Brain pericyte (primary cell): ENCODE results near the gene ETFB.

Experiments used
- DNase-seq: peaks from one replicate; pipeline ENCODE4 v3.0.0-alpha.2; 2012; ENCODE audit warnings: low read depth, low spot score

The ETFB gene

GRCh38 chr19:51351266-51351990 is 14.8 kb downstream of the ETFB start:
- DNase-seq: no peak

DNA sequence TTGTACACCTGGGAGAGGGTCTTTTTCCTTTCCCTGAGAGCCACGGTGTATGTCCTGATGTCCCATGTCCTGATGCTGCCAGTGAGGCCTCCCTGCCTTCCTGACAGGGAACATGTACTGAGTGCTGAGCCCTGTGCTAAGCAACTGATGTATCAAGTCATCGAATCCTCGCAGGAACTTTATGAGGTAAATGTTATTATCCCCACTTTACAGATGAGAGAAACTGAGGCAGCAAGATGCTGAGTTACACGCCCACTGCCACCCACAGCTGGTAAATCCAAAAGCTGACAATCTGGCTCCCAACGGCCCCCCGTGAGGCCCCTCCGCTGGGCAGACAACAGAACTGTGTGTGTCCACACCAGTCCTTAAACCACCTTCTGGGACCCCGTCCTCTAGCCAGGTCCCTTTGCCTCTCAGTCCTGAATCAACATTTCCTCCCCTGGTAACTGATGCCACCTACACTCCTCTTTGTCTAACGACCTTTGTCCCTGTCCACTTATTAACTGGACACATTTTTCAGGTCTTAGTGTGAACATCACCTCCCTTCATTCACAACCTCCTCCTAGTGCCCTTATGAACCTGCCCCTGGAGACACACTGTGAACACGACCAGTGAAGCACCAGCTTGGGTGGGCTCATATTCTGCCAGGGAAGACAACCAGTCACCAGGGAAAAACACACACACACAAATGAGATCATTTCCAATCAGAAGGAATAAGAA is 18.8 kb downstream of the ETFB start:
- DNase-seq: no peak

DNA sequence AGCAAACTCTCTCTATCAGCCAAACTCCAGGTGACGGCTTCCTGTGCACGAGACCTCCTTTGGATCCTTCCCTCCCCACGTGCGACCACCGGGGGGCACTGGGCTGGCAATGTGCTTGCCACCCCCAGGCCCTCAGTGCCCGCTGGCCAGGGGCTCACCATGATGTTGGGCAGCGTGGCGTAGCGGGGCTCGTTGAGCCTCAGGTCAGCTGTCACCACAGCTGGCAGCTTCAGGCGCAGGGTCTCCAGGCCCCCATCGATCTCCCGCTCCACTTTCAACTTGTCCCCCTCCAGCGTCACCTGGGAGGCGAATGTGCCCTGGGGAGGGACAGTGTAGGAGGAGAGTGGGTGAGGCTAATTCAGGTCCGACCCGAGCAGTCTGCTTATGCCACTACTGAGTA is 19.4 kb downstream of the ETFB start:
- no peak for DNase-seq

GRCh38 chr19:51345076-51345620 is 21.0 kb downstream of the ETFB start:
- no peak for DNase-seq

DNA sequence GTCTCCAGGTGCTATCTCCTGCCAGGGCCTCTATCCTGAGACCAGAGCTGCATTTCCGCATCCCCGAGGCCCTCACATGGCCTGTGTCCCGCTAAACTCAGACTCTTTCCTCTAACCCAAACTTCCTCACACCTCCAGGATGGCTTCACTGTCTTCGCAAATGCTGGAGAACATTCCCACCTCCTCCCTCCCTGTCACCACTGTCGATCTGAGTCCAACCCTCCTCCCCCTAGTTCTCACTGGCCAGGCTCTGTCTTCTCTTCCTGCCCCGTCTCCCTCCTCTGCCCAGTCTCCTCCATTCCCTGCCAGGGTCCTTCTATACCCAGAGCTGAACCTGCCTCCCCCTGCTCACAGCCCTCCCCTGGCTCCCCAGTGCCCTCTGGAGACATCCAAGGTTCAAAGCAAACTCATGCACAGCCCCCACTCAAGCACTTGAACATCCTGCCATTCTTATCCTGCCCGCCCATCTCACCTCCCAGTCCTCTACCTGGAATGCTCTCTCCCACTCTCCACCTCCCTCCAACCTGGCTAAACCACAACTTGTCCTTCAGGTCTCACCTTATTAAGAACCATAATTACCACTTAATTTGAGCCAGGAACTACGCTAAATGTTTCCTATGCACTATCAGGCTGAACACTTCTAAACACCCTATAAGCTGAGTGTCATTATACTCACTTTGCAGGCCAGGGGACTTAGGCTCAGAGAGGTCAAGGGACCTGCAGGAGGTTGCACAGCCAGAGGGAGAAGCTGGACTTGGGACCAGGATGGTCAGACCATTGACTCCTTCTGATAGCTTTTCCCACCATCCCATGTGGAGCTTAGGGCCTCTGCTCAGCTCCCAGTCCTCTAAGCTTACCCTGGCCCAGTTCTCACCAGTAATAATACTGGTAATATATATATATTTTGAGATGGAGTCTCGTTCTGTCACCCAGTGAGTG is 23.3 kb downstream of the ETFB start:
- DNase-seq: no peak

DNA sequence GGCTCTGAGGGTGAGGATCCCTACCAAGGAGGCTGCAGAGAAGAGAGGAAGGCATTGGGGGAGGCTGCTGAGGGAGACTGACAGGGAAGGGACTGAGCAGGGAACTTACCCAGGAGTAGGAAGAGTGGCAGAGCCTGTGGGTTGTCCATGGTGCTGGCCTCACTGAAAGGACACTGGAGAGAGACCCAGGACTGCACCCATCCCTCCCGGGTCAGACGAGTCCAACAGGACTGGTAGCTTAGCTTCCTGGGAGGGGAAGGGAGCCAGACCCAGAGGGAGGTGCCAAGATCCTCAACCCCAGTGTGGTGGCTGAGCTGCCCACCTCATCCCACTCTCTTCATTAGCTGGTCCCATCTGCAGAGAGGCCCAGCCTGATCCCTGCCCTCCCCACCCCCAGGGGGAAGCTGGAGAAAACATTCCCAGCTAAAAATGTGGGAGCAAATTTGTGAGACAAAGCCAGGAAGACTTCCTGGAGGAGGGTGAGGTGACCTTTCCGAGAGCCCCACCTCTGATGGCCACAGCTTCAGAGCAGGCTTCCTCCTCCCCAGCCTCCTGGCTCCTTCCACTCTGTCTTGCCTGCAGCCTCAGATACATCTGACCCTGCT is 24.1 kb downstream of the ETFB start, which contains the start of gene VSIG10L:
Gene VSIG10L (minus strand): TSS at position 164 of the 605 bp plus-strand sequence. CDS start 15 bp downstream, at position 149.
- no peak for DNase-seq

DNA sequence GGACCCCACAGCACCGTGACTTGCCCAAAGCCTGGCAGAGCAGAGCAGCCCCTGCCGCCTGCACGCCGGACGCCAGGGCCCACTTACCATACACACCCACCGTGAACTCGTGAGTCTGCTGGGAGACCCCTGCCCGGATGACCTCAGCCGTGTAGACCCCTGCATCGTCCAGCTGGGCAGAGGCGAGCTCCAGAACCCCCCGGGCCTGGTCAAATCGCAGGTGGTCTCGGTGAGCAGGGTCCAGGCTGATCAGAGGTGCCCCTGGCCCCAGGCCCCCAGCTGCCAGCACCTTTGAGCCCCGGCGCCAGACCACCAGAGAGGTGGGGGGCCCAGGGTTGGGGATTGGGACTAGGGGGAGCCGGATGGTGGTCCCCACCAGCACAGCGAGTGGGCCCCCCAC is 25.1 kb downstream of the ETFB start:
- DNase-seq: no peak

GRCh38 chr19:51339687-51340656 is 26.2 kb downstream of the ETFB start:
- DNase-seq: peak; percentile 84

DNA sequence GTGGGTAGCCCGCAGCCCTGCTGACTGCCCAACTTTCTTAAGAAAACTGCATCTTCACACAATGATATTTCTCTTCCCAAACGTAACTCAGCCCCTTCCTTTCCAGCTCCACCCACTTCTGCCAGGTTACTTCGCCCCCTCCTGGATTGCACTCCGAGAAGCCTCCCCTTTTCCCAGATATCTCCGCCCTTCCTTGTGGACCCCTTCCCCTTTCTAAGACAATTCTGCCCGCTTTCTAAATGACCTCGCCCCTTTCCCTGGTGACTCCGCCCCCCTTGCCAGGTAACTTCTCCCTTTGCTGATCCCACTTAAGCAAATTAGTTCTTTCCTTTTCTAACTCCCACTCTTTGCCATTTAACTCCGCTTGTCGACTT is 26.9 kb downstream of the ETFB start:
- no peak for DNase-seq

DNA sequence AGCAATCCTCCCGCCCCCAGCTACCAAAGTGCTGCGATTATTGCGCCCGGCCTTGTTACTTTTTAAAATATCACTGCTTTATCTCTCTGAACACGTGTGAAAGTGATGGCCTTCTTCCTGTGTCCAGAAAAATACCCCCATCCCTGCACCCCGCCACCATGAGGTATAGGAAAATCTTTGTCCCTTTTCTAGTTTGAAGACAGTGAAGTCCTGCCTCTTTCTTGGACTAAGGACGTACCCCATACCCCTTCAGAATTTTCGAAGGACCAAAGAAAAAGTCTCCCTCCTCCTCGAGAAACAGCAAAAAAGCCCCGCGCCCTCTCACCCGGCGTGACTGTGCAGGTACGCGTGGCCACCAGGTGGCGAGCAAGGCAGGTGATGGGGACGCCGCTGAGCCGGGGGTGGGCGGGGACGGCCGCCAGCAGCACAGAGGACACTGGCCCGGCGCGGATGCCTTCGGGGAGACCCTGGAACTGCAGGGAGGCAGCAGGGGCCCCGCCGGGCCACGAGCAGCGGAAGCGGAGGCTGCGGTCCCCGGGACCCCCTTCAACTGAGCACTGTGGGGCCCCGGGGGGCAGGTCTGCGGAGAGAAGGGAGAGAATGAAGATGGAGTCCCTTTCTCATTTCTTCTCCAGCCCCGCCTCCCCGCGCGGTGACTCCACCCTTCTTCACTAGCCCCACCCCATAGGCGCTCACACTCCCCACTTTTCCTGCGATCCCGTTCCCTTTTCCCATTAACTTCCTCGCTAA is 27.4 kb downstream of the ETFB start:
- no peak for DNase-seq

DNA sequence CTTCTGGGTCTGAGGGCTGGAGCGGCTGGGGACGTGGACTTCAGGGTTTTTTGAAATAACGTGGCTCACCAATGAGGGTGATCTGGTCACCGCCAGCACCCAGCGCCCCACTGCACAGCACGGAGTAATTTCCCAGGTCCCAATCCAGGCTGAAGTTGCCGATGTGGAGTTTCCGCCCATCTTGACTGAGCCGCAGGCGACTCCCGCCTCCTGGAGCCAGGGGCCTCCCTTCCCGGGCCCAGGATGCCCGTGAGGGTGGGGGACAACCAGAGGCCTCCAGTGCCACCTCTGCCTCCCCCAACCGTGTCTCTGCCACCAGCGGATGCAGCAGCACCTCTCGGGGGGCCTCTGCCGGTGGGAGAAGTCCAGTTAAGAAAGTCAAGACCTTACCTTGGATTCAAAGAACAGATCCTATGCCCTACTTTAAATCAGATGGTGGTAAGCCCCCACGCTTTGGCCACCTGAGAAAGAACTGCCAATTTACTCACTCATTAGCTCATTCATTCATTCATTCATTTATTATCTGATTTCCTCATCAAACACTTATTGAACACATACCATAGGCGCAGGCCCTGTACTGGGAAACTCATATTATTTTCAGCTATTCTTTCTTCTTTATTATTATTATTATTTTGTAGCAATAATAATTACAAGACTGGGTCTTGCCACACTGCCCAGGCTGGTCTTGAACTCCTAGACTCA is 28.2 kb downstream of the ETFB start:
- no peak for DNase-seq

GRCh38 chr19:51337141-51337860 is 28.9 kb downstream of the ETFB start:
- DNase-seq: no peak

DNA sequence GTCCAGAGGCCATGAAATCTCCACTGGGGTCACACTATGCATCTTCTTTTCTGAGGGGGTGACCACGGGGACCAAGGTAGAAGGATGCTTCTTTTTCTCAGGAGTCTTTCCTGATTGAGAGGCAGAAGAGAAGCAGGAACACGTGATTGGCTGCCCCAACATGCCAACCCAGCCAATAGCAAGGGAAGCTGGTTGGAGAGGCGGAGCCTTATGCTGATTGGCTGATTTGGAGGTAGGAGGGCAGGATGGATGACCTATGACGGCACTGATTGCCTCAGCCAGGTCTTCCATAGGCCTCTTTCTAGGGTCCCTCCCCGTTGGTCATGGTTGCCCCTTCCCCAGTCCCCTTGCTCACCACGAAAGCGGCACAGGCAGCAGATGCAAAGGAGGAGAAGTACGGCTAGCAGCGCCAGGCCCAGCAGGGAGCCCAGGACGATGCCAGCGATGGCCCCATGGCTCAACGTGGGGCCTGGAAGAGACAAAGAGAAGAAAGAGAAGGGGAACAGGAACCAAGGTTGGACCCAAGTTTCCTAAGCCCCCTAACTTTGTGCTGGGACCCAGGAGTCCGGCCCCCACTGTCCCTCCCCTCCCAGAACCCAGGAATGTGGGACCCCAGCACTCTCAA is 32.2 kb downstream of the ETFB start:
- DNase-seq: no peak

DNA sequence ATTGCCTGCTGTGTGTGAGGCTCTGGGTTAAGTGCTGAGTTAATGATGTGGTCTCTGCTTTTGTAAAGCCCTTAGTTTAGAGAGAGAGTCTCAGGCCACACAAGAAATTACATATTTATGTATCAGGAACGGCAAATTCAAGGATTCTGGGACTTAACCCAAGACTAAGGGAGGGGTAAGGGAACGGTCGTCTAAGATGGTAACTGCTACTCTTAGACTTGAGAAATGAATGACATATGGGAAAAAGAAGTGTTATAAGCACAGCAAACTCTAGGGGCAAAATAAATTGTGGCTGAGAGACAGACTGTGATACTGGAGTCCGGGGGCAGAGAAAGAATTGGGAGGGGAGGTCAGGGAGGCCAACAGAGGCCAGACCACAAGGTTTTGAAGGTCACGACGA is 34.5 kb downstream of the ETFB start:
- no peak for DNase-seq

GRCh38 chr19:51331193-51331592 is 35.0 kb downstream of the ETFB start:
- no peak for DNase-seq

DNA sequence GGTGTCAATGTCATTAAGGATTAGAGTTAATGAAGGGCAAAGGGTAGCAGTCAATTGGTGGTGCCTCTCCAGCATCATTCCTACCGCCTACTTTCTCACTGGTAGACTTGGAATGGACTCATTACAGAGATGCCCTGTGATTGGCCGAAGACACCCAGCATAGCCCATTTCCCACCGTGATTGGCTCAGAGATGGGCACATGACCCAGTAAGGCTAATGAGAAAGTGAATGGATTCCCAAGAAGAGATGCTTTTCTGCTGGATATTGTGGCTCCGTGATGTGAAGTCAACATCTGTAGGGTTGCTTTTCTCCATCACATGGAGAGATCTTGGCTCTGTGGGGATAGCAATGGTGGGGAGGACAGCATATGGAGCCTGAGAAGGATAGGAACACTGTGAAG is 35.8 kb downstream of the ETFB start:
- DNase-seq: no peak

DNA sequence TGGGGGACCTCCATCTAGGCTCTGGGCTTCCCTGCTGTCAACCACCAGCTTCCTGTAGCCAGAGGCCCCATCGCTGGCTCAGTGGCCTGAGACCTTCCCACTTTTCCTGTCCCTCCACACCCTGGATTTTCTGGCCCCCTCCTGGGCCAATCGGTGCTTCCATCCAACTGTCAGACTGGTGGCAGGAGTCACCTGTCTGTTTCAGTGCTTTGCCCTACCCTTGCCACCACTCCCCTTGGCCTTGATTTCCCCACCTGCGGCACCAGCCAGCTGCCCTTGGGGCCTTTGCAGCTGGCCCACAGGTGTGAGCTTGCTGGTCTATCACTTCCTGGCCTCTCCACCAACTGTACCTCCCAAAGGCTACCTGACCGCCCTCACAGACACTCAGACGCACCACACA is 36.8 kb downstream of the ETFB start:
- no peak for DNase-seq
